Amygdala (tissue), 56 donors: Measurements from ENCODE around the gene ZNF513.
A peak's percentile ranks its signal among the peaks of the same experiment; 100 is the strongest.
"Not testable (repeated sequence)": the region's sequence is repeated elsewhere in the genome, so short reads cannot be mapped to it uniquely, and the experiment has no call there.

ENCODE experiments used
- DNase-seq, 56 donors: peaks; one replicate each; lab custom pipeline; 2025; lab: John Stamatoyannopoulos, UW

Gene ZNF513

GRCh38 chr2:27380626-27381545 lies at the start of gene ZNF513:
TSS of gene ZNF513 (minus strand) at chr2:27380734. CDS start at chr2:27380526, 208 bp downstream.
- DNase-seq, result peak; percentile 72 to 99 (median 95)

- DNase-seq, result peak in 46 of 56 donors; percentile 20 to 85 (median 70)
These were observed 48.5 kb upstream of the ZNF513 start for GRCh38 chr2:27428978-27429541.

- DNase-seq, result peak; percentile 58 to 96 (median 85)
These were observed 47.9 kb upstream of the ZNF513 start, which contains the start of gene NRBP1 for GRCh38 chr2:27428213-27428977. TSS of gene NRBP1 (plus strand) at chr2:27428631. CDS start at chr2:27433274, 4,643 bp downstream.

- DNase-seq, result no peak
These were observed 47.3 kb upstream of the ZNF513 start for GRCh38 chr2:27427863-27428212.

GRCh38 chr2:27425039-27425438 lies 44.5 kb upstream of the ZNF513 start:
- not testable (repeated sequence) for DNase-seq

- no peak for DNase-seq
These were observed 42.4 kb upstream of the ZNF513 start for GRCh38 chr2:27422958-27423357.

- DNase-seq, result no peak
These were observed 41.2 kb upstream of the ZNF513 start for GRCh38 chr2:27421660-27422250.

- DNase-seq, result no peak
These were observed 40.5 kb upstream of the ZNF513 start for GRCh38 chr2:27420996-27421395.

GRCh38 chr2:27416151-27416550 lies 35.6 kb upstream of the ZNF513 start:
- no peak for DNase-seq

GRCh38 chr2:27412419-27413152 lies 32.1 kb upstream of the ZNF513 start:
- DNase-seq, result no peak

- DNase-seq, result peak in 55 of 56 donors; percentile 56 to 97 (median 87)
These were observed 29.0 kb upstream of the ZNF513 start, which contains the start of gene PPM1G for GRCh38 chr2:27409321-27410073. TSS of gene PPM1G (minus strand) at chr2:27409591. CDS start at chr2:27409422, 169 bp downstream.

- DNase-seq, result peak in 2 of 56 donors; percentile 41 to 45
These were observed 28.2 kb upstream of the ZNF513 start for GRCh38 chr2:27408601-27409320.

GRCh38 chr2:27407798-27408491 lies 27.4 kb upstream of the ZNF513 start:
- DNase-seq, result peak in 1 of 56 donors; percentile 13

- no peak for DNase-seq
These were observed 20.0 kb upstream of the ZNF513 start for GRCh38 chr2:27400348-27401135.

GRCh38 chr2:27398962-27399361 lies 18.4 kb upstream of the ZNF513 start:
- no peak for DNase-seq

GRCh38 chr2:27393225-27393624 lies 12.7 kb upstream of the ZNF513 start:
- DNase-seq, result no peak
